NCI-H2081 (cell line): ENCODE measurements around the gene GPR157.

Experiments
- DNase-seq, 2 experiments: peaks; one replicate each; lab custom pipeline; 2025; lab: John Stamatoyannopoulos, UW

The GPR157 gene

DNA sequence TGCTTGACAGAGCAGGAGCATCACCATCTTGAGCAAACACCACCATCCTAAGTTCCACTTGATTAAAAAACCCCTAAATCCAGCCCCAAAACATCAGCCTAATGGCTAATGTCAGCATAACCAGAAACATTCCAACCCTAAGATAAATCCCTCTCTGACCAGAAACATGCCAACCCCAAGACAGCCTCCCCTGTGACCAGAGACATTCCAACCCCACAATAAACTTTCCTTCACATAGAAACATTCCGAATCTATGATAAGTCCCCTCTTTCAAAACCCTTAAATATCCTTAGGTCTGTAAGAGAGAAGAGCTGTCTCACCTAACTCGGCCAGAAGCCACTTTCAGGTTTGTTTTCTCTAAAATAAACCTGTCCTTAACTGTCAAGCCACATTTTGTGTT lies 42.1 kb downstream of the GPR157 start:
- no peak for DNase-seq

DNA sequence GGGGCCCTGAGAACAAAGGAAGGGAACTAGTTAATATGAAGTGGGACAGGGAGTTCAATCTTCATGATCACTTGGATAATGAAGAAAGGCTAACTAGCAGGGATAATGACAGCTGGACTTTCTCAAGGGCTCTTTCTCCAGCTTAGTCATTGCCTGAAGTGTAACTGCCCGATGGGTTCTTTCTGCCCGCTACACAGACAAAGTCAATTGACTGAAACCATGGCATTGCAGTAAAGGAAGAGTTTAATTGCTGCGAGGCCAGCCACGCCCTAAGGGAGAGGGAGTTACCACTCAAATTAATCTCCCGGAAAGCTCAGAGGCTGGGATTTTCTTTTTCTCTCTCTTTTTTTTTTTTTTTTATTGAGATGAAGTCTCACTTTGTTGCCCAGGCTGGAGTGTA lies 42.9 kb downstream of the GPR157 start:
- DNase-seq: no peak

DNA sequence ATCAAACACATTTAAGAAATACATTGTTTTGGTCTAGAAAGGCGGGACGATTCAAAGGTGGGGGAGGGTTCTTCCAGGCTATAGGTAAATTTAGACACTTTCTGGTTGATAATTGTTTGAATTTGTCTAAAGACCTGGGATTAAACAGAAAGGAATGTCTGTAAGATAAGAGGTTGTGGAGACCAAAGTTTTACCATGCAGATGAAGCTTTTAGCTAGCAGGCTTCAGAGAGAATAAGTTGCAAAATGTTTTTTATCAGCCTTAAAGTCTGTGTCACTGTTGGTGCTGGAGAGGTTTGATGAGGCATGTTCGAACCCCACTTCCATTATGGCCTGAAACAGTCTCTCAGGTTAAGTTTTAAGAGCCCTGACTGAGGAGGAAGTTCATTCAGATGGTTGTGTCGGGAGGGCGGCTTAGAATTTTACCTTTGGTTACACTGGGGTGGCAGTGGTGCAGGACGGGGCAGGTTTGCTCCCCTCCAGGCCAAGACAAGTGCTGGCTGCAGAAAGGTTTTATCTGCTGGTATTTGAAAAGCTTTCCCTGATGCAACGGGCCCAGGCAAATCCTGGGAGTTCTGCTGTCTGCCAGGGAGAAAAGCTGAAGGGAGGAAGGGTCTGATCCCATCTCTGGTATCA lies 43.5 kb downstream of the GPR157 start:
- DNase-seq: no peak

DNA sequence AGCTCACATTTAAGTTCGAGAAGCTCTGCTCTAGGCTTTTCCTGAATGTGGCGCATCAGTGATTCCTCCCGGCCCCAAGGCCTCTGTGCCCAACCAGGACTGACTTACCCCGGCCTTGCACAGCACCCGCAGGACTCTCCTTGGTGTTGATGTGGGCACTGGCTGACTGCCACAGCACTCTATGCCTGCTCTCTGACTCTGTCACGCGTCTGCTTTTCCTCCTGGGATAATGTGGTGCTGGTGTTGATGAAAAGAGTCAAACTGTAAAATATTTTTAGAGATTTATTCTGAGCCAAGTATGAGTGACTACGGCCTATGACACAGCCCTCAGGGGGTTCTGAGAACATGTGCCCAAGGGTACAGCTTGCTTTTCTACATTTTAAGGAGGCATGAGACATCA lies 44.0 kb downstream of the GPR157 start:
- DNase-seq: no peak

DNA sequence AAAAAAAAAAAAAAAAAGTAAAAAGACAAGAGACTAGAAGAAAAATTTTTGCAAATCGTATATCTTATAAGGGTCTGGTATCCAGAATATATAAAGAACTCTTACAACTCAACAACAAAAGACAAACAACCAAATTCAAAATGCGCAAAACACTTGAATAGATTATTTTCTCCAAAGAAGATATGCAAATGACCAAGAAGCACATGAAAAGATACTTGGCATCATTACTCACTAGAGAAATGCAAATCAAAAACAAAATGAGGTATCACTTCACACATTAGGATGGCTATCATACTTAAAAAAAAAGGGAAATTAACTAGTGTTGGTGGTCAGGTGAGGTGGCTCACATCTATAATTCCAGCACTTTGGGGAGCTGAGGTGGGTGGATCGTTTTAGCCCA lies 47.4 kb downstream of the GPR157 start:
- no peak for DNase-seq

DNA sequence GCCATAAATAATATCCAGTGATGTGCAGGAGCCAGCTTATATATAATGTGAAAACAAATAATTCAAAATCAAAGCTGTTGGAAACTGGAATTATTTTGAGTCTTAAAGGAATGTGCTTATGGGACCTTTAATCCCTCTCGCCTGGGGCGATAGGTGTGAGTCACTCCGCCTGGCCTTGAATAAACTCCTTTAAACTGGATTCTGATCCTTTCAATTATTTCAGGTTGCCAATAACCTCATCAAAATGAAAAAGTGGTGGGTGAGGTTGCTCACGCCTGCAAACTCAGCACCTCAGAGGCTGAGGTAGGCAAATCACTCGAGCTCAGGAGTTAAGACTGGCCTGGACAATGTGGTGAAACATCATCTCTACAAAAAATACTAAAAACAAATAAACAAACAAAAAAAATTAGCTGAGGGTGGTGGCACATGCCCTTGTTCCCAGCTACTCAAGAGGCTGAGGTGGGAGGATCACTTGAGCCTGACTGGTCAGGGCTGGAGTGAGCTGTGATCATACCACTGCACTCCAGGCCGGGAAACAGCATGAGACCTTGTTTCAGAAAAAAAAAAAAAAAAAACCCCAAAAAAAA lies 48.1 kb downstream of the GPR157 start:
- no peak for DNase-seq

DNA sequence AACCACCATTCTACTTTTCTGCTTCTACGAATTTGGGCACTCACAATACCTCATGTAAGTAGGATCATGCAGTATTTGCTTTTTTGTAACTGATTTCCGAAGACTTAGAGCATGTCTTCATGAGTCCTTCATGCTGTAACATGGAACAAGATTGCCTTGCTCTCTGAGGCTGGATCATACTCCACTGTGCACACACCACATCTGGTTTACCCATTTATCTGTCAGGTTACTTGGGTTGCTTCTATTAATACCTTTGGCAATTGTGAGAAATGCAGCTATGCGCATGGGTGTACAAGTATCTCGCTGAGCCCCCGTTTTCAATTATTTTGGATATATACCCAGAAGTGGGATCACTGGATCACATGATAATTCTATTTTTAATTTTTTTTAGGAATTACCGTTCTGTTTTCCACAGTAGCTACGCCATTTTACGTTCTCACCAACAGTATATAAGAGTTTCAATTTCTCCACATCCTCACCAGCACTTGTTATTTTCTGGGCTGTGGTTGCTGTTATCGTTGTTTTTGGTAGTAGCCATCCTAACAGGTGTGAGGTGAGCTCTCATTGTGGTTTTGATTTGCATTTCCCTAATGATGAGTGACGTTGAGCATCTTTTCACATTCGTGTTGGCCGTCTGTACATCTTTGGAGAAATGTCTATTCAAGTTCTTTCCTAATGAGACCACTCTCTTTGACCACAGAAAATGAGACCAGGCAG lies 48.8 kb downstream of the GPR157 start:
- no peak for DNase-seq

DNA sequence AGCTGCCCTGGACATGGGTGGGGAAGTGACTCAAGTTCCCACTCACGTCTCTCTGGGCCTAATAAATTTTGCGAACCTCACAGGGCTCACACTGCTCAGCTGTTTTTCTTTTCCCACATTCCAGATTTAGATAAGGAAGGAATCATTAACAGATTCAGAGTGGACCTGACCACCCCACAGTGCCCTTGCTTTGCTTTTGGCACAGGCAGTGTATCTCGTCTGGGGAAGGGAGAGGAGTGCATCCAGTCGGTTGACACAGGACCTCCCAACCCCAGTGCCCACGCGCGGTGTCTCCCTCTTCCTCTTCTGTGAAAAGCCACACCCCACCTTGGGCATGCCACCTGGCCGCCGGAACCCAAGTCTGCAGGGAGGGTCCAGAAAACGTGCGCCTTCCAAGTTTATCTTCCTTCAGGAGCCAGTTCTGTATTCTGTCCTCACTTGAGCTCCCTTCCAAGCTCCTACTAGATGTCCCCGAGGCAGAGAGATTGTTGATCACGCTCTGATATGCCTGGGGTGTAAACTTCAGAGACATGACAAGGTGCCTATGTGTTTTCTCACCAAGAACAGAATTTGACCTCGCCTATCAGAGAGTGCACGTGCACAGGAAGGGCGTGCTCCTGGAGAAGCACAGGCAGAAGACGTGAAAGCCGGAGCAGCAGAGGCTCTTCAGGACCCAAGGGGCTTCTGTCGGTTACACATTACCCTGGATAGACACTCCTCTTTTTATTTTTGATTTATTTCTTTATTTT lies 50.0 kb downstream of the GPR157 start:
- no peak for DNase-seq

DNA sequence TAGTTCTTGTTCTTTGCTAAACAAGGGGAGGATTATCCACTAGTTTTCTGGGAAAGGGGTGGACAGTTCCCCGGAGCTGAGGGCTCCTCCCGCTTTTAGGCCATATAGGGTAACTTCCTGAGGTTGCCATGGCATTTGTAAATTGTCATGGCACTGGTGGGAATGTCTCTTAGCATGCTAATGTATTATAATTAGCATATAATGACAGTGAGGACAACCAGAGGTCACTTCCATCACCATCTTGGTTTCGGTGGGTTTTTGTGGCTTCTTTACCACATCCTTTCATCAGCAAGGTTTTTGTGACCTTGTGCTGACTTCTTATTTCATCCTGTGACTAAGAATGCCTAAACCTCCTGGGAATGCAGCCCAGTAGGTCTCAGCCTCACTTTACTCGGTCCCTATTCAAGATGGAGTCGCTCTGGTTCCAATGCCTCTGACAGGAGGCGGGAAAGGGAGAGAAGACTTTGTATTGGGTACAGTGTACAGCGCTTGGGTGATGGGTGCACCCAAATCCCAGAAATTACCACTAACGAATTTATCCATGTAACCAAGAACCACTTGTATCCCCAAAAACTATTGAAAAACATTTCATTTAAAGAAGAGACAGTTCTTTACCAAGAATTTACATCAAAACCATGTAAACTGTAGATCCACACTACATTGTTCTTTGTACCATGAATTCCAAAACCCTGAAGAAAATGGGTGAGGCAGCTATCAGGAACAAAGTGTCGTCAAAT lies 50.7 kb downstream of the GPR157 start:
- no peak for DNase-seq

DNA sequence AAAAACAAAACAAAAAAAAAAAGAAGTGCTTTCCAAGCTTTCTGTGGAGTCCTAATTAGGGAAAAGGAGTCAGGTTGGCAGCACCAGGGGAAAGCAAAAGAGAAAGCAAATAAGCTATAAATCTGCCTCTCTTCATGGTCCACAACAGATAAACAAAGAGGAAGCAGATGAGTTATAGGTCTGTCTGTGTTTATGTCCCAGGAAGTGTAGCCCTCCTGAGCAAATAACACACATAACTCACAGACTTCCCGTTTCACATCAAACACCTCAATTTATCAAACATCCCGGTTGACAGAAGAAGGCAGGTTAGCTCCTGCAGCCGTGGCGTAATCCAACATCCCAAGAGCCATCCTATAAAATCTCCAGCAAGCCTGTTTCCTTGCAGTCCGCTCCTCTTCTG lies 53.9 kb downstream of the GPR157 start:
- DNase-seq: peak in 1 of 2 experiments; percentile 33

DNA sequence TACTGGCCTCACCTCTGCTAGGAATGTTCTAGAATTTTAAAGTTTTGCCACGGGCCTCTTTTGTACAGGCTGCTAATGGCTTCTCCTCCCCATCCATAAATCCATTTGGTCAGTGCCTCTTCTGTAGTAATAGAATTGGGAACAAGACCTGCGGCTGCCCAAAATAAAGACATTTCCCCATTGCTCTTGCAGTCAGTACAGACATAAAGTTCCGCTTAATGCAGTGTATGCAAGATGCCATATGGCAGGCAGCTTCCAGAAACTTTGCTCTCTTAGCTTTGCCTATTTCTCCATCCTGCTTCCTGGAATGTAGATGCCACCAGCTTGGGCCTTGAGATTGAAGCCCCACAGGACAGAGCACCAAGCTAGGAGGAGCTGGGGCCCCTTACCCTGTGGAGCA lies 55.8 kb downstream of the GPR157 start:
- DNase-seq: no peak

DNA sequence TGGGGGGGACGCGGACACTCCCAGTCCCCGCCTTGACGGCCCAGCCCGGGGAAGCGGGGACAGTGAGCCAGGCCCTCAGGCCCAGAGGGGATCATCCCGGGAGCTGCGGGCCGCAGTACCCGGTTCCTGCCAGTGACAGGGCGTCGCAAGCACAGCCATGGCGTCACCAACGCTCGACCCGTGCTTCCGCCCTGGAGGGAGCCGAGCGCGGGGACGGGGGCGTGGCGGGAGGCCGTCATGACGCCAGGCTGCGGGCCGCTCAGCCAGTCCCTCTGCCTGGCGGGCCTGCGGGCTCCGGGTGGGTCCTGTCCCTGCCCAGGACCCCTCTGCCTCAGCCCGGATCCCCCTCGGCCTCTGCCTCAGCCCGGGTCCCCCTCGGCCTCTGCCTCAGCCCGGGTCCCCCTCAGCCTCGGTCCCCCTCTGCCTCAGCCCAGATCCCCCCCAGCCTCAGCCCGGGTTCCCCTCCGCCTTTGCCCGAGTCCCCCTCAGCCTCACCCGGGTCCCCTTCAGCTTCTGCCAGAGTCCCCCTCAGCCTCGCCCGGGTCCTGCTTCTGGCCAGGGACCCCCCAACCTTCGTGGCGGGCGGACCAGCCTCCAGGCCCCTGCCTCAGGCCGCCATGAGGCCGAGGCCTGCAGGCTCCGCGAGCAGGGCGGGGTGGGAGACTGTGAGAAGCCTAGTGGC lies 57.2 kb downstream of the GPR157 start:
- no peak for DNase-seq

DNA sequence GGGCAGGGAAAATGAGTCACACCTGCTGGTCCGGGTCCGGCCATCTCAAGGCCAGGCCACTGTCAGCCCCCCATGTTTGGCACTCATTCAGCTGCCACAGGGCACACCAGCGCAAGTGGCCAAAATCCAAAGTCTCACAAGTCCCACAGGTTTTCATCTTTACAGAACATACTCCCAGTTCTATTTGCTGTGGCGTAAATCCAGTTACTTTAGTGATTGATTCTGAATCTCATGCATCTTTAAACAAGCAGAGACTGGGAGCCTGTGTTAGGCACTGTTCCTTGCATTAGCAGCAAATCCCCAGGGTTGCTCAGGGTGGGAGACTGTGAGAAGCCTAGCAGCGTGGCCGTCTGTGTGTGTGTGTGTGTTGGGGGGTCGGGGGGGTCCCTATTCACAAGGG lies 58.4 kb downstream of the GPR157 start:
- no peak for DNase-seq

DNA sequence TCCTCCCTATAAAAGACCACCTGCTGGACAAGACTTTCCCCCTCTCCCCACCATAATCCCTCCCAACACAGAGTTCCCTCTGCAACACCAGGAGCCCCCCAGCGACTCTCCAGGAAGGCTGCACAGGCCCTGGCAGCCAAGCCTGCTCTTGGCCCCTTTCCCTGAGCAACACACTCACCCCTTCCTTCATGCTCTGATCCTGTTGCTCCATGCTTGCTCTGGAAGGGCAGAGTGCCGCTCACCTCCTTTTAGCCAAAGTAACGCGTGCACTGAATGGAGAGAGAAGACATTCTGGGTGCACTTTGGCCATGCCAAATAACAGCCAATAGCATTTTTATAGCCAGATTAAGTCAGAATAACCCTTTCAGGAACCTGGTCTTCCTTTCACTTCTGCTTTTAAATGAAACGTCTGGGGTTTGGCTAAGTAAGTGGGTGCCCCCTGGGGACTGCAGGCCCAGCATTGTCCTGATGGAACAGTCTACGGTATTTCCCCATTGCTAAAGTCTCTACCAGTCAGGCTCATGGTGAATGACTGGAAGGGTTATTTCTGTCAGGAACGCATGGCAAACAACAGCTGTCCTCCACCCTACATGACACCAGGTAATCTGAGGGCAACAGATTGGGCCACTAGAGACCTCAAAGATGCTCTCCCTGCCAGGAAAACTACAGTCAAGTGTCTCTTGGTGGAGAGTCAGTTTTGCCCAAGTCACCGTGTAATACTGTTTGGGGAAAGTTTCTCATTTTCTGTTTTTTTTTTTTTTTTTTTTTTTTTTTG lies 59.4 kb downstream of the GPR157 start, which contains the start of gene SLC2A5:
TSS of gene SLC2A5 (minus strand) at position 310 of the 775 bp plus-strand sequence. CDS start at position 211, 99 bp downstream.
- DNase-seq: no peak

DNA sequence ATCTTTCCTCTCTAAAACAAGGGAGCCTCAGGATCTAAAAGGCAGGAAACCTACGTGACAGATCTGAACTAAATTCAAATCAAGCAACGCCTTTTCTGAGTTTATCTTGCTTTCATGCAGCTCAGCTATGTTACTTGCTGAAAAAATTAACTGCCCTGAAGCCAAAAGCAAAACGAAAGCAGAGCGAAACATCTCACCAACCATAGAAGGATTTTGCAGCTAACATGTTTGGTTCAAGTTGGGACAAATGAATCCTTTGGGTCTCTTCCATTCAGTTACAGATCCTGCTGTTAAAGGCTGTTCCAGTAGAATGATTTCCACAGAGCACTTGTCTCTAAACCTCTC lies 59.9 kb downstream of the GPR157 start:
- no peak for DNase-seq

DNA sequence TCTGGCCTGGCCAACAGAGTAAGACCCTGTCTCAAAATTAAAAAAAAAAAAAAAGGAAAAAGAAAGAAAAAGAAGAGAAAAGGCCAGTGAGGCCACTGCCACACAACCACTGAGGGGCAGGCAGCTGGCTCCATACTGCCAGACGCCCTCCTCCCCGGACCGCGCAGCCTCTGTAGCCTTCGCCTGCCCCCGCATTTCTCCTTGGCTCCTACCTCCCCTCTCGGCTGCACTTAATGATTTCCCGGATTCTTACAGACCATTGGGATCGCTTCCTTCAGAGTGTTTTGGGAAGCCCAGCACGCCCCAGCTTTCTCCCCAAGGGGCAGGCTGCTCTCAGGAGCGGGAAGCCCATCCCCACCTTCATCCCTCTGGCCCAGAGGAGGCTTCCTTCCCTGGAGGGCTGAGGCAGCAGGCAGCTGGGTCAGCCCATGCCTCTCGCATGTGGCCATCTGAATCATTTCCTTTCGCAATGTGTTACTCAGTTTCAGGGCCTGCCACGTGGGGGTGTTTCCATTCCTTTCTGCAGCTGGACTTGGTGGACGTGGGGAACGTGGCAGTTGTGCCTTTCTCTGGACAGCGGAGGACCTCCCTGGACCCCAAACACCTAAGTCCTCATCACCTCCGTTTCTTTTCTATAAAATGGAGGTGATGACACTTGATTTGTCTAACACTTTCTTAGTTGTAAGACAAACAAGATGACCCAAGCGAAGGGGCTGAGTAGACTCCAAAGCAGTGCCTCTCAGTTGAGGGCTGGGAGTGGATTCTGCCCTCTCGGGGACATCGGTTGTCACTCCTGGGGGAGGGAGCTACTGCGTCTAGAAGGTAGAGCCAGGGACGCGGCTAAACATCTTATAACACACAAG lies 61.7 kb downstream of the GPR157 start:
- no peak for DNase-seq

DNA sequence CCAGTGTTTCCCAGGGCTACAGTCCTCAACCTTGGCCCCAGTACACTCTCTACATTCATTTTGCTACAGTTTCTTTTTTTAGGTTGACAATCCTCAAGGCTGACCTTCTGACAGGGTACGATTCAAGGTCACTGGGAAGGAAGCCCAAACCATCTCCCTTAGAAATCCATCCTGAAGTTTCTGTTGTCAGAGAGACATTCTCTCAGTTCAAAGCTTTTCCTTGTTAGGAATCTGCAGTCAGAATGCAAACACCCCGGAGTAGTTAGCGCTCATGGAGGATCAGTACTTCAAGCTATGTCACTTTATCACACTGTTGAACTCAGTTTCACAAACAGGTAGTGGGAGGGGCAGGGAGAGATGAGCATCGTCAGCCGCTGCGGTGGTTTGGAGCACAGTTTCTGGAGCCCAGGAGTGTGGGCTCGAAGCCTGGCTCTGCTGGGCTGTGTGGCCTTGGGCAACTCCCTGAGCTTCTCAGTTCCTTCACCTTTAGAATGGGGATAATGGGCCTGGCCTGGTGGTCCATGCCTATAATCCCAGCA lies 63.6 kb downstream of the GPR157 start:
- no peak for DNase-seq

DNA sequence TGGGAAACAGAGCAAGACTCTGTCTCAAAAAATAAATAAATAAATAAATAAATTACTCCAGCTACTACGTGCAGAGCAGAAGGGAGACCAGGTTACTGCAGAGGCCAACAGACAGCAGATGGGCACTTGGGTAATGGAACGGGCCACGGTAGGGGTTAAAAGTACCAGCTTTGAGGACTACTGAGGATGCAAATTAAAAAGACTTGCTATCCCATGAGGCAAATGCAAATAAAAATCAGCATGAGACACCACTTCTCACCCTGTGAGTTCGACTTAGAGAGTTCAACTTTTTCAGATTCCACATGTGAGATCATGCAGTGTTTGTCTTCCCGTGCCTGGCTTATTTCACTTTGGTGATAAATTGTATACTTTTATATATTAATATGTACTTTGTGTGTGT lies 66.1 kb downstream of the GPR157 start:
- no peak for DNase-seq

DNA sequence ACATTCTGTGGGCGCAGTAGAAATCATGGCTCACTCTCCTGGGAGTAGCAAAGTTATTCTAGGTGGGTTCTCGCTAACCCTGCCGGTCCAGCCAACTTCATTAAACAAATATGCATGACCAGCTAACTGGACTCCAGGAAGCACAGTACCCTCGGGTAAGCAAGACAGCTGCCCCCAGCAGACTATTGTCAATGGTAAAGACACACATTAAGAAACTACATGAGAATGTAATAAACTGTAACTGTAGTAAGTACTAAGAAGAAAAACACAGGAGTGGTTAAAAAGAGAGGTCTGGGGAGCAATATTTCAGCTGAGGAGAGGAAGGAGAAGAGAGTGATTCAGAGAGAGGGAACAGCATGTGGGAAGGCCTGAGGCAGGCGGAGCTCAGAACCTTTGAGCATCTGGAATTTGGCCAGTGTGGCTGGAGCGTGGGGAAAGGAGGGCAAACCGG lies 66.9 kb downstream of the GPR157 start:
- DNase-seq: no peak
